Endothelial cell of umbilical vein (primary cell): ENCODE results near the gene NUAK1. TPM values are rescaled to one million over a fixed set of nuclear protein-coding genes. Genes with fewer than 3 reads are reported as not detected.

ENCODE experiments used
- BruUV-seq: library from RNA; stranded (reverse); fragments of 400-500 nt; replicated peaks from 2 replicates; lab custom pipeline; 2021; lab: Mats Ljungman, UMichigan
- CTCF ChIA-PET: fragments of 300-600, 350-600 bp; sonication (Branson Sonifier 250); formaldehyde crosslinking; loops from one replicate; lab custom pipeline; 2021; ENCODE audit warnings: antibody characterized with exemption, inconsistent platforms; lab: Charles Lee
- POLR2A ChIA-PET: fragments of 300-600, 350-600 bp; sonication (Branson Sonifier 250); formaldehyde crosslinking; loops from one replicate; lab custom pipeline; 2021; ENCODE audit warnings: antibody characterized with exemption, inconsistent platforms; lab: Charles Lee
- DNase-seq: peaks from one replicate; pipeline ENCODE4 v3.0.0-alpha.2; 2011; ENCODE audit warnings: low read depth, low spot score
- FAIRE-seq: peaks from 2 replicates; lab custom pipeline; 2011; peaks lifted over from hg19 to GRCh38; lab: Jason Lieb, UNC
- H2AFZ ChIP-seq: 2 replicates; pipeline ENCODE4 v1.6.0; 2012; ENCODE audit warnings: low read depth, low read length, control low read depth, inconsistent platforms
- H3K27ac ChIP-seq: 2 replicates; pipeline ENCODE4 v1.5.1; 2011; ENCODE audit warnings: low read depth, mild to moderate bottlenecking, control low read depth, low read length, moderate library complexity; ENCODE audit not compliant: insufficient read depth
- H3K27me3 ChIP-seq, 2 experiments: 2 replicates each; pipeline versions ENCODE4 v1.6.0 to v1.6.1; 2011; ENCODE audit warnings: low read length in 2 of 2, mixed read lengths in 1 of 2; ENCODE audit not compliant: control insufficient read depth in 2 of 2, insufficient read depth in 2 of 2
- H3K36me3 ChIP-seq, 2 experiments: 2 replicates in 1 of 2; 3 replicates in 1 of 2; pipeline ENCODE4 v1.5.1; 2011; ENCODE audit warnings: low read length in 2 of 2, mild to moderate bottlenecking in 1 of 2, moderate library complexity in 1 of 2; ENCODE audit not compliant: control insufficient read depth in 2 of 2, insufficient read depth in 2 of 2; ENCODE audit errors: extremely low read depth in 1 of 2
- H3K4me1 ChIP-seq: 3 replicates; pipeline ENCODE4 v1.5.1; 2011; ENCODE audit warnings: mild to moderate bottlenecking, low read length; ENCODE audit not compliant: control insufficient read depth, insufficient read depth; ENCODE audit errors: extremely low read depth
- H3K4me2 ChIP-seq: 2 replicates; pipeline ENCODE4 v1.6.1; 2011; ENCODE audit warnings: low read length, control low read depth, mixed read lengths; ENCODE audit not compliant: insufficient read depth
- H3K4me3 ChIP-seq, 3 experiments: fragments of 200-600 bp in 1 of 3; sonication (generic), shearing (Covaris generic) in 1 of 3; replicated peaks in 1 of 3; 2 replicates each; pipeline ENCODE4 v1.5.1; 2011 to 2016; ENCODE audit warnings: control low read depth in 3 of 3, low read length in 3 of 3, mild to moderate bottlenecking in 2 of 3, inconsistent platforms in 1 of 3, low read depth in 1 of 3, moderate library complexity in 1 of 3; ENCODE audit not compliant: insufficient read depth in 1 of 3
- H3K79me2 ChIP-seq: 2 replicates; pipeline ENCODE4 v1.6.0; 2012; ENCODE audit warnings: low read length, inconsistent platforms; ENCODE audit not compliant: control insufficient read depth, insufficient read depth
- H3K9ac ChIP-seq: replicated peaks from 2 replicates; pipeline ENCODE3; 2011; ENCODE audit warnings: low read length, control low read depth; ENCODE audit not compliant: insufficient read depth; ENCODE audit errors: extremely low read depth
- H3K9me1 ChIP-seq: replicated peaks from 3 replicates; pipeline ENCODE4 v1.6.0; 2011; ENCODE audit warnings: mild to moderate bottlenecking, low read length; ENCODE audit not compliant: control insufficient read depth, insufficient read depth; ENCODE audit errors: extremely low read depth
- H3K9me3 ChIP-seq: replicated peaks from 2 replicates; pipeline ENCODE4 v1.5.1; 2012; ENCODE audit warnings: low read length, inconsistent platforms; ENCODE audit not compliant: control insufficient read depth, insufficient read depth
- H4K20me1 ChIP-seq: replicated peaks from 2 replicates; pipeline ENCODE3; 2011; ENCODE audit warnings: mild to moderate bottlenecking, low read length; ENCODE audit not compliant: control insufficient read depth, insufficient read depth; ENCODE audit errors: extremely low read depth
- CTCF ChIP-seq, 2 donors: IDR thresholded peaks; 1 replicate in 1 of 2; 2 replicates in 1 of 2; pipeline ENCODE4 v1.5.1; 2011; ENCODE audit warnings: low read length in 2 of 2, mild to moderate bottlenecking in 2 of 2, moderate library complexity in 2 of 2, control low read depth in 1 of 2, inconsistent platforms in 1 of 2, low read depth in 1 of 2; ENCODE audit not compliant: insufficient read depth in 1 of 2; ENCODE audit errors: extremely low read depth in 1 of 2
- EZH2 ChIP-seq: IDR thresholded peaks from 2 replicates; pipeline ENCODE4 v1.6.1; 2012; ENCODE audit warnings: borderline replicate concordance, low read depth, mild to moderate bottlenecking, moderate library complexity, low read length, inconsistent platforms; ENCODE audit not compliant: severe bottlenecking
- FOS ChIP-seq: IDR thresholded peaks from 2 replicates; pipeline ENCODE4 v1.6.1; 2011; ENCODE audit warnings: mild to moderate bottlenecking, low read length, moderate library complexity, borderline replicate concordance; ENCODE audit not compliant: insufficient read depth
- GATA2 ChIP-seq: IDR thresholded peaks from 2 replicates; pipeline ENCODE4 v1.7.0; 2011; ENCODE audit warnings: low read depth, mild to moderate bottlenecking, moderate library complexity, mixed read lengths, low read length; ENCODE audit not compliant: insufficient read length, insufficient read depth
- JUN ChIP-seq: IDR thresholded peaks from 2 replicates; pipeline ENCODE4 v1.6.1; 2011; ENCODE audit warnings: borderline replicate concordance, low read depth; ENCODE audit not compliant: insufficient read length, insufficient read depth
- MYC ChIP-seq: IDR thresholded peaks from one replicate; pipeline ENCODE4 v1.6.1; 2011; ENCODE audit warnings: mild to moderate bottlenecking, low read depth, low read length
- POLR2A ChIP-seq: IDR thresholded peaks from 2 replicates; pipeline ENCODE4 v1.6.1; 2012; ENCODE audit warnings: low read depth, mild to moderate bottlenecking, control low read depth, low read length
- POLR2AphosphoS5 ChIP-seq: IDR thresholded peaks from 2 replicates; pipeline ENCODE4 v1.6.1; 2012; ENCODE audit warnings: low read depth, mild to moderate bottlenecking, control low read depth, low read length, moderate library complexity; ENCODE audit not compliant: insufficient read depth
- dilution Hi-C: fragments of 300-500 bp; cut with MboI; formaldehyde crosslinking; loops from one replicate; pipeline ENCODE4 v1.15.0; 2019; ENCODE audit warnings: low sequenced_read_pairs; ENCODE audit not compliant: extremely low pct_ligation_motif_present
- intact Hi-C: fragments of 100-400 bp; cut with micrococcal nuclease; formaldehyde crosslinking; loops from one replicate; pipeline ENCODE4 v1.10.0; 2022
- polyA plus RNA-seq, 4 experiments: library from polyadenylated mRNA; depleted of rRNA in 3 of 4; stranded (reverse) in 3 of 4; unstranded in 1 of 4; fragments of >200 nt; gene quantifications; 2 replicates each; pipeline versions ENCODE4 v1.2.1 to v1.2.3, GENCODE V29; 2011 to 2012; ENCODE audit warnings: missing spikeins in 1 of 4
- total RNA-seq: library from RNA; stranded (reverse); gene quantifications from 2 replicates; pipeline ENCODE4 v1.2.3, GENCODE V29; 2021
- TF ChIP-seq, protein P1 (sequence below): IDR thresholded peaks from 2 replicates; pipeline ENCODE4 v1.6.1; 2011; ENCODE audit not compliant: insufficient read depth, insufficient read length

NUAK1 gene
- total and polyA plus RNA-seq, 2 donors (not counting 3 experiments of a cell fraction or from before 2014, with no cell fraction given), result 34.2 to 39.7 TPM

GRCh38 chr12:106046301-106046846, 92.4 kb downstream of the NUAK1 start:
- BruUV-seq, result no TSS peak
- intact Hi-C loops, result no loop called here
- H4K20me1 ChIP-seq, result no peaks in the 10 kb centered on the region
- no peaks in the 10 kb centered on the region for H3K79me2 ChIP-seq
- ChIA-PET CTCF (no interaction called here), POLR2A (no interaction called here)
- no peak for FAIRE-seq
- H3K27ac ChIP-seq, result no peak overlapping the region
- dilution Hi-C loops, result no loop called here
- TF ChIP-seq POLR2A (no peak), FOS (no peak), GATA2 (no peak), POLR2AphosphoS5 (no peak), EZH2 (no peak), JUN (no peak), CTCF (IDR thresholded peaks at IDR 0.05; ENCODE audit: extremely low read depth in 1 of 2, insufficient read depth in 1 of 2, low read depth in 1 of 2, low read length in 2 of 2) (no peak), MYC (no peak)
- TF ChIP-seq, protein P1, sequence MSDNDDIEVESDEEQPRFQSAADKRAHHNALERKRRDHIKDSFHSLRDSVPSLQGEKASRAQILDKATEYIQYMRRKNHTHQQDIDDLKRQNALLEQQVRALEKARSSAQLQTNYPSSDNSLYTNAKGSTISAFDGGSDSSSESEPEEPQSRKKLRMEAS, result no peak
- no peaks in the 10 kb centered on the region for H3K4me1 ChIP-seq
- H3K9me3 ChIP-seq, result no peaks in the 10 kb centered on the region
- no peak overlapping the region for H3K4me3 ChIP-seq
- no peaks in the 10 kb centered on the region for H3K9me1 ChIP-seq
- no peak overlapping the region for H3K9ac ChIP-seq
- H3K27me3 ChIP-seq, result no peaks in the 10 kb centered on the region
- no peak overlapping the region for H2AFZ ChIP-seq
- DNase-seq, result no peak
- no peak overlapping the region for H3K4me2 ChIP-seq
- H3K36me3 ChIP-seq, result no peaks in the 10 kb centered on the region
